ENCODE data around the gene C1orf53.
"Not testable (repeated sequence)": the region's sequence is repeated elsewhere in the genome, so short reads cannot be mapped to it uniquely, and the experiment has no call there.

Gene C1orf53

DNA sequence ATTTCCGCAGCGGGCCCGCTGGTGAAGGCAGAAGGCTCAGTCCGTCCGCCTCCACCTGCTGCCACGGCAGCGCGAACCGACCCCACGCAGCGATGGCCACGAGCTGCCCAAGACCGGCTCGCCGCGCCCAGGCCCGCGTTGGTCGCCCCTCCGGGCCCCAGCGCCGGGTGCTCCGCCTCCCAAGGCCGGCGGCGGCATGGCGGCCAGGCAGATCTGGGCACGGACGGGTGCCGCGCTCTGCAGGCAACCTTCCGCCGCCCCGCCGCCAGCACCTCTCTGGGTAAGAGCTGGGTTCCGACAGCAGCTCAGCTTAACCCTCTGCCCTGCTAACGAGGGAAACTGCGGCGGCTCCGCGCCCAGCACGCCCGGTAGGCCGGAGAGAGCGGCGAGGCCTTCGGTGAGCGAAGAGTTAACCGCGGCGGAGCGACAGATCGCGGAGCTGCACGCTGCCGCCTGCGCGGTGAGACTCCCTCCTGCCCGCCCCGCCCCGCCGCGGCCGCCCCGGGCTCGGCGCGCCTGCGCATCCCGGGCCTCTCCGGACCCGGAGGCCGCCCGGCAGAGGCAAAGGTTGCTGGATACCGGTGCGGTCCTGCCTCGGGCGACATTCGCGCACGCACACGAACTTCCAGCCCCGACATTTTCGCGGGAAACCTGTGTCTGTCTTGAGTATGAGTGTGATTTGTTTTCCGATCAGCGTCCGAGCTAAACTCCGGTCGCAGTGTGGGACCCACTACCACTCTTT lies at the start of gene C1orf53:
Gene C1orf53 (plus strand): TSS at position 177 of the 742 bp plus-strand sequence. CDS start 20 bp downstream, at position 197.
- DNase-seq: peak; percentile 80

DNA sequence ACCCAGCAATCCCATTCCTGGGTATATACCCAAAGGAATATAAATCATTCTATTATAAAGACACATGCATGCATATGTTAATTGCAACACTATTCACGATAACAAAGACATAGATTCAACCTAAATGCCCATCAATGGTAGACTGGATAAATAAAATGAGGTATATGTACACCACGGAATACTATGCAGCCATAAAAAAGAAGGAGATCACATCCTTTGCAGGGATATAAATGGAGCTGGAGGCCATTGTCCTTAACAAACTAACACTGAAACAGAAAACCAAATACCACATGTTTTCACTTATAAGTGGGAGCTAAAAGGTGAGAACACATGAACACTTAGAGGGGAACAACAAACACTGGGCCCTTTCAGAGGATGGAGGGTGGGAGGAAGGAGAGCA lies 46.7 kb upstream of the C1orf53 start:
- DNase-seq: not testable (repeated sequence)

DNA sequence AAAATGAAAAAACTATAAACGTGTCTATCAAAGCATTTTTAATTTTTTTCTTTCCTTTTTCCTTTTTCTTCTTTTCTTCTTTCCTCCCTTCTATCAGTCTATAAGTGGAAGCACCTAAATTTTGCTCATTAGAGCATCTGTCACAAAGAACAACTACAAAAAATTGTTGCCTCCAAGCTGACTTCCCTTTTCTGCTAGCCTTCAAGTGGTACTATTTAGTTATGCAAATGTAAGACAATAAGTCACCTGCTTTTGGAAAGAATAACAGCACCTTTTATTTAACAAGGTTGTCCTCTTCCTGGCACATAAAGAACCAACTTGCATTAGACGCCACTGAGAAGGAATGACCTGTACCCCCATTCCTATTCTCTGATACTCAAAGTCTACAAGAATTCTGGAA lies 45.0 kb upstream of the C1orf53 start:
- no peak for DNase-seq

DNA sequence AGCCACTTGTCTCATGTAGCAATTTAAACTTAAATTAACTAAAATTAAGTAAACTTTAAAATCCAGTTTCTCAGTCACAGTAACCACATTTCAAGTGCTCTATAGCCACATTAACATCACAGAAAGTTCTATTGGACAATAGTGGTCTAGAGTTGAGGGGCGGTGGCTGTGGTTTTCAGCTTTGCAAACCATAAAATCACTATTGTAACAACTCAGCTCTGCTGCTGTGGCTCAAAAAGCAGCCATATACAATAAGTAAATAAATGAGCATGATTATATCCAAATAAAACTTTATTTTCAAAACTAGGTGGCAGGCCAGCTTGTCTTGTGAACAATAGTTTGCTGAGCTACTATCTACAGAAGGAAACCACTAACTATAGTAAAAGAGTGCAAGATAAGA lies 43.4 kb upstream of the C1orf53 start:
- no peak for DNase-seq

DNA sequence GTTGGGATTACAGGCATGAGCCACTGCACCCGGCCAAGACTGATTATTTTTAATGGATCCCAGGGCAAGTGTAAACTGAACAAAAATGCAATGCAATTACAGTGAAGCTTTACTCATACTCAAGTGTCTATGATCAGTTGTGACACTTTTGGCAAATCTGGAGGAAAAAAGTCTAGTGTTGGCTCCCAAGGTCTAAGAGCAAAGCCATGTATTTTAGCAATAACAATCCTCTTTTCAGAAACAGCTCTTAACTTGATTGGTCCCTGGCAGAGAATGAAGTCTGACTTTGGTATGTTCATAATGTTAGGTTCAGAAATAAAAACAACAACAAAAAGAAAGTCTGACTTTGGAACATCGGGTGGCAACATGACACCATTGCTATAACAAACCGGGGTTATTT lies 40.2 kb upstream of the C1orf53 start:
- DNase-seq: no peak

DNA sequence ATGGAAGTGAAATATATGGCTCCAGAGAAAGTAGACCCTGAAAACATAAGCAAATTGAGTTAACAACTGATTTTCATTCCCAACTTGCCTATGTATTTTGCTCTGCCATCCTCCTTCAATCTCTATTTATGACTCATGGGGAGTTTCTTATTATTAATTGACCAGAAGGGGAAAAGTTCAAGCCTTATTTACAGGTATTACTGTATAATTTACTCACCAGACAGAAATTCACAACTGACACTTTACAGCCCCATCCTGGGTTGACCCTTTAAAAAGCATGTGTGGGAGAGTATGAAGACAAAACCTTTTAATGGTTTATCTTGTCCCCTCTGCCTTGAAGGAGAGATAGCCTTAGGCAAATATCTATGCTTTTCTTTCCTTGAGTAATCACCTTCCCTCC lies 39.8 kb upstream of the C1orf53 start:
- DNase-seq: no peak

DNA sequence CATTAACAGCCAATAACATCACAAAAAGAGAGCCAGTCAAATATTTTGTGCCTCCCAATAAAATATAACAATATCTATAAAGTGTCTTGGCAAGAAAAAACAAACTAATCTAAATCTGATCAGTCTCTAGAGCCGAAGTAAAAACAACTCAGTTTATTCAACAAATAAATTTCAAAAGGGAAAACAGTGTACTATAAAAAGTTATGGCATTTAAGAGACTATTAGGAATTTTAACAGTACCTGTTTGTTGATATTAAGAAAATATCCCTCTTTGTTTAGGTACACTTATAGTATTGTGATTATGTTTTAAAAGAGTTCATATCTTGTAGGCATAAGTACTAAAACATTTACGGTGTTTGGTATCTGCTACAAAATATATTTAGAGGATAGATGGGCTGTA lies 36.6 kb upstream of the C1orf53 start:
- no peak for DNase-seq

DNA sequence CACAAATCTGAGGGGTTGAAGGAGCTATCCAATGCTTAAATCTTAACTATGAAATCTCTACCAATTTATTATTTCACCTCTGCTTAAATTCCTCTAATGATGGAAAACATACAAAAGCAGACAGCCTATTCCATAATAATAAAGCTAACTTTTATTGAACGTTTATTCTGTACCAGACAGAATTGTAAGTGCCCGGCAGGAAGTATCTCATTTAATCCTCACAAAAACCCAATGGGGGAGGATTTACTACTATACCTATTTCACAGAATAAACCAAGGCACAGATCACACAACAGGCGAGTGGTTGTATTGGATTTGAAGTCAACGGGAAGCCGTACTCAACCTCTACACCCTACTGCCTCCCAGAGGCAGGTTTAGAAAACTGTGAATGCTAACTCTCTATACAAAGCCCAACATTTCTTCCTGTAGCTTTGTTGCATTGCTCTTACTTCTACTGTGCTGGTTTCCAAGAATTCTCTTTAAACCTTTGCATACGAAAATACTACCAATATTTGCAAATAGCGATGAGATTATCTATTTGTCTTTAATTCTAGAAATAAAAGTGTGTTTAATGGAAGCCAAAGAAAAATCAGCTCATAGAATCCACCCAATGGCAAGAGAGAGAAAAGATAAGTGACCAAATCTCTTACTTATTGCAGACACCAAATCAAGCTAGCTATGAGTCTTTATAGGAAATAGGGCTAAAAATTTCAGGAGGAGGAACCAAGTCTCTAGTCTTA lies 33.5 kb upstream of the C1orf53 start:
- peak; percentile 45 for DNase-seq

DNA sequence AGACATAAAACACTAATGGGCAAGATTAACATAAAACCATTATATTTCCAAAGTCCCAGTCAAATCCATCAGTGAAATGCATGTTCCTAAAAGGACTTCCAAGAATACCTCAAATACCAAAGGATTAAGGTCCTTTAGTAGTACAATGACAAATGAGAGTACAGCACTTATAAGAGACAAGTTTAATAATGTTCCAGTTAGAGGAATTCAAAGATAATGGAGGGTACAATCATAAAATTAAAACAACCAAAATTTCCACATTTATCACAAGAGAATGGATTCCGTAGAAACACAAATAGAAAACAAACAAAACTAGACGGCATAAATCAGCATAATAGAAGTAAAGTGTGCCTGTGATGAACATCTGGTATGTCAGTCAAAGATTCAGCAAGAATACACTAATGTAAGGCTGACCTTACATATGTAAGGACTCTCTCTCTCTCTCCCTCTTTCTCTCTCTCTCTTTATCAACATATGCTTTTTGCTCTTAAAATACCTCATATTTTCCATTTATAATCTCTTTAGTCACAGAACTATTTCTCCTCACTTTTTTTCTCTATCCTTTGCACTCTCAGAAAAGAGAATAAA lies 32.8 kb upstream of the C1orf53 start:
- DNase-seq: no peak

DNA sequence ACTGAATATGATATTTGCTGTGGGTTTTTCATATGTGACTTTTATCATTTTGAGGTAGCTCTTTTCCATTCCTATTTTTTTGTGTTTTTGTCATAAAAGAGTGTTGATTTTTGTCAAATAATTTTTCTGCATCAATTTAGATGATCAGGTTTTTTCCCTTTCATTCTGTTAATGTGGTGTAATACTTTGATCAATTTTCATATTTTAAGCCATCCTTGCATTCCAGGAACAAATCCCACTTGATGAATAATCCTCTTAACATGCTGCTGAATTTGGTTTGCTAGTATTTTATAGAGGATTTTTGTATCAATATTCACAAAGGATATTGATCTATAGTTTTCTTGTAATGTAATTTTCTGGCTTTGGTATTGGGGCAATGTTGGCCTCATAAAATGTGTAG lies 25.5 kb upstream of the C1orf53 start:
- DNase-seq: no peak

DNA sequence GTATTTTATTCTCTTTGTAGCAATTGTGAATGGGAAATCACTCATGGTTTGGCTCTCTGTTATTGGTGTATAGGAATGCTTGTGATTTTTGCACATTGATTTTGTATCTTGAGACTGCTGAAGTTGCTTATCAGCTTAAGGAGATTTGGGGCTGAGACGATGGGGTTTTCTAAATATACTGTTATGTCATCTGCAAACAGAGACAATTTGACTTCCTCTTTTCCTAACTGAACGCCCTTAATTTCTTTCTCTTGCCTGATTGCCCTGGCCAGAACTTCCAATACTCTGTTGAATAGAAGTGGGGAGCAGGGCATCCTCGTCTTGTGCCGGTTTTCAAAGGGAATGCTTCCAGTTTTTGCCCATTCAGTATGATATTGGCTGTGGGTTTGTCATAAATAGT lies 22.0 kb upstream of the C1orf53 start:
- DNase-seq: not testable (repeated sequence)

DNA sequence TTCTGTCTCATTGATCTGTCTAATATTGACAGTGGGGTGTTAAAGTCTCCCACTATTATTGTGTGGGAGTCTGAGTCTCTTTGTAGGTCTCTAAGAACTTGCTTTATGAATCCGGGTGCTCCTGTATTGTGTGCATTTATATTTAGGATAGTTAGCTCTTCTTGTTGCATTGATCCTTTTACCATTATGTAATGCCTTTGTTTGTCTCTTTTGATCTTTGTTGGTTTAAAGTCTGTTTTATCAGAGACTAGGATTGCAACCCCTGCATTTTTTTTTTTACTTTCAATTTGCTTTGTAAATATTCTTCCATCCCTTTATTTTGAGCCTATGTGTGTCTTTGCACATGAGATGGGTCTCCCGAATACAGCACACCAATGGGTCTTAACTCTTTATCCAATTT lies 20.2 kb upstream of the C1orf53 start:
- DNase-seq: not testable (repeated sequence)

DNA sequence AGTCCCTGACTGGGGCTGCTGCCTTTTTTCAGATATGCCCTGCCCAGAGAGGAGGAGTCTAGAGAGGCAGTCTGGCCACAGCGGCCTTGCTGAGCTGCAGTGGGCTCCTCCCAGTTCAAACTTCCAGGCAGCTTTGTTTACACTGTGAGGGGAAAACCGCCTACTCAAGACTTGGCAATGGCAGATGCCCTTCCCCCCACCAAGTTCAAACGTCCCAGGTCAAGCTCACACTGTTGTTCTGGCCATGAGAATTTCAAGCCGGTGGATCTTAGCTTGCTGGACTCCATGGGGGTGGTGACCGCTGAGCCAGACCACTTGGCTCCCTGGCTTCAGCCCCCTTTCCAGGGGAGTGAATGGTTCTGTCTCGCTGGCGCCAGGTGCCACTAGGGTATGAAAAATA lies 18.3 kb upstream of the C1orf53 start:
- DNase-seq: no peak

DNA sequence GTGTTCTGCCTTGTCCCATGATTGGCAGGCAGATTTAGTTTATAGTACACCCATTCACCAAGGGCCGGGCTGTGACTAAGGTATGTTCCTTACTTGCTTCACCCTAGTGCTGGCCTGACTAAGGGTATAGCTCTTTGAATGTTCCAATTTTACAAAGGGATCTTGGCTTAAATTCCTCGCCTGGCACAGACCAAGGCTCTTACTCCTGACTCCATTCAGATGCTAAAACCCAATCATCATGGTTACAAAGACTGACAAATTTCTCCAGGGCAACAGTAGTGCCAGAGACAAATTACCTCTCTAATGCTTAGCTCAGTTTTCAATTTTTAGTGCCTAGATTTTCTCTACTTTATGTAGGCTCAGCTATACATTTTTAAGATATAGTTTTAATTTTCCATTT lies 11.5 kb upstream of the C1orf53 start:
- DNase-seq: no peak

DNA sequence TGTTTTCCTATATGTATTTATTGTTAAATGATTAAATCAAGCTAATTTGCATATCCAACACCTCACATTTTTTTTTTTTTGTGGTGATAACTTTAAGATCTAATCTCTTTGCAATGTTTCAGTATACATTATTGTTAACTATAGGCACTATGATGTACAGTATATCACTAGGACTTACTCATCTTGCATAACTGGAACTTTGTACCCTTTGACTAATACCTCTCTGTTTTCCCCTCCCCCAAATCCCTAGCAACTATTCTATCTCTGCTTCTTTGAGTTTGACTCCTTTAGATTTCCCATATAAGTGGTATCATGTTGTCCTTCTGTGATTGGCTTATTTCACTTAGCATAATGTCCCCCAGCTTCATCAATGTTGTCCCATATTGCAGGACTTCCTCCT lies 9.7 kb upstream of the C1orf53 start:
- no peak for DNase-seq

DNA sequence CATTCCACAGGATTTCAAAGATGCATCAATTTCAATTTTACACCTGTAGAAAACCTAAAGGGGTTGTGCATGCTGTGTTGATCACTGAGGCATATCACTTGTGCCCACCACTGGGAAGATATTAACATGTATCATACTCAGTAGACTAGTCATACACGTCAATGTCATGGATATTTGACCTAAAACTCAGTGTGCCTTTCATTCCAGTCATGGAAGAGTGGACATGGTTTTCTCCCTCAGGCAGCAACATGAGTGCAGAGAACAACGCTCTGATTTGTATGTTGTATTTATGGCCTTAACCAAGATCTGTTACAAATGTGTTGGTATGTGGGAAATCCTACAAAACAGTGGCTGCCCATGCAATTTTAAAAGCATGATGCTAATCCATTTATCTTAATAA lies 6.1 kb upstream of the C1orf53 start:
- DNase-seq: no peak

DNA sequence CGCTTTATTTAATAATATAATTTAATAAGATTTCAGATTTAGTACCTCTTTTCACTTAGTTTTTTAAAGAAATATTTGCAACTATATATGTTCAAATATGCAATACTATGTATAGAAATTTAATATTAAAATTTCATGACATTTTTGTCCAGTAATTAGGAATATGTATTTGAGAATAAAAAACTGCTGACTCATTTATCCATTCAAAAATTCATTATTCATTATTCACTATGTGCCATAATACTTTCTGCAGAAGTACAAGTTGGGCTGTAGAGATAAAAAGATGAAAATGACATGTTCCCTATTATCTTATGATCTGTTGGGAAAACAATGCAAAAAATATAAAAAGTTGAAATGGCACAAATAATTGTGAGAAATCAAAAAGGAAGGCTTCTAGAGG lies 3.4 kb upstream of the C1orf53 start:
- no peak for DNase-seq

DNA sequence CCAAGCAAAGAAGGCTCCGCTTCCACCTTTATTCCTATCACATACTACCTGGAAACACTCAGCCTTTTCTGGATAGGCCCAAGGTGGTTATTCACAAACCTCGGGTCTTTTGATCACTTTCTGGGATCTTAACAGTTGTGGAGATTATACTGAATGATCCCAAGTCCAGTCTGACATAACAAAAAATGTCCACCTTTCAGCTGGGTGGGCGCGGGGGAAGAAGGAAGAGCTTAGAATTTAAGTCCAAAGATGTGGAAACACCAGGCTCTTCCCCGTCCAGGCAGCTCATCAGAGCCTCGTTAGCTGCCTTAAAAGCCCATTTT lies 338 bp upstream of the C1orf53 start:
- no peak for DNase-seq

DNA sequence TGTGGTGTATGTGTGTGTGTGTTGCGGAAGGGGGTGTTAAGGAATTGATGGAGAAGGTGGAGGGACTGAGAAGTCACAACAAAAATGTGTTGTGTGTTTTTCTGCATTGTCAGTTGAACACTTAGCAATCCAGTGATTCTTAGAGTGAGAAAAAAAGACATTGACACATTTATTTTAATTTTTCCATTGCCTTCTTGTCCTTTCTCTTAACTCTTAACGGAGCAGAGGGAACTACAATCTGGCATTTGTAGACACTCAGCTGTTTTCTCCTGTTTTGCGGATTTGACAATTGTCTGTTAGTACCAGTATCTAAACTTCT lies 725 bp downstream of the C1orf53 start:
- no peak for DNase-seq

DNA sequence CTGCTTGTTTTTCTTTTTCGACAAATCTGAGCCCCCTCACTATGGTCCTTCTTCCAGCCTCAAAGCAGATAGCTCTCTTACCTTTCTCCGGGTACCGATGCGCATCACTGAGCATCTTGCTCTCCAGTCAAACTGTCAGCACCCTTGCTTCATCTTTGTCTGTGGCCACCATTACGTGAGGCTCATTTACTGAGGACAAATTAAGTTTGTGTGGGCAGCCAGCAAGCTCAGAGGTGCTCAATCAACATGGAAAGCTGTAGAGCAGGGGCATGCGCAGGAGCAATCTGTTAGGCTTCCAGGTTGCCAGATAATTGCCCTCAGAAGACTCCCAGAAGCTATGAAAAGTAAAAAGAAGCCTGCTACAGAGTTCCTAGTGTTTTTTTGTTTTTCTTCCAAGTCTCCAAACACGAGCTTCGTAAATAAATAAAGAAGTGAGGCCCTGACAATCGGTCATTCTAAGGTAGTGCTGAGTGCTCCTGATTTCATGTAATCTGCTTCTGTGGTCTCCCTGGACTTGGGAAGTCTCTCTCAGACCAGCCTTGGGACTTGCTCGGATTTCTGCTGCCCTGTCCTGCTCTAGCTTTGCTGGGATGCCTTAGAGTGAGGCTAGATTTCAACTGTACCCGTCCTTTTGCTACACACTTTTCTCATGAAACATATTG lies 1.8 kb downstream of the C1orf53 start:
- no peak for DNase-seq

DNA sequence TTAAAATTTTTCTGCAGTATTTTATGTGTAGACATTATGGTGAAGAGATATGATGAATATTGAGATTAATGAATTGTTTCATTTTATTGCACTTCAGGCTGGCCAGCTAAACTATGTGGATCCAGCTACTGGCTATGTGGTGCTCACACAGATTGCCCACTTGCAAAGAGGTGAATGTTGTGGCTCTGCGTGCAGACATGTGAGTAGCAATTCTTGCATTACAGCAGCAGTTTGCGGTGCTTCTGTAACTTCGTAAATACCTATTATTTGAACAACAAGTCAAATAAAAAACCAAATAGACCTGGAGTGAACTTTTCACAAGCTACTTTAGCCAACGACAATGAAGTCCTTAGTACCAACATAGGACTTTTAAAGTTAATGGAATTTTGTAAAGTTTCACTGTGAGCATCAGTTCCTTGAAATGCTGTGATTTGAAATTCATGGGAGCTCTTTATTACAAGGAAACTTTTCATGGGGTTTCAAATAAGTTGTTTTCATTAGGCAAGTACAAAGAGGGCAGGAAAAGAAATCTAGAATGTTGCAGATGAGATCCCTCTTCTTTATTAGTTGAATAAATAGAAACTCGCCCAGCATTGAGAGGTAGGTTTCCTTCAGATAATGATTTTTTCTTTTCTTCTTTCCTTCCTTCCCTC lies 3.4 kb downstream of the C1orf53 start:
- DNase-seq: no peak

DNA sequence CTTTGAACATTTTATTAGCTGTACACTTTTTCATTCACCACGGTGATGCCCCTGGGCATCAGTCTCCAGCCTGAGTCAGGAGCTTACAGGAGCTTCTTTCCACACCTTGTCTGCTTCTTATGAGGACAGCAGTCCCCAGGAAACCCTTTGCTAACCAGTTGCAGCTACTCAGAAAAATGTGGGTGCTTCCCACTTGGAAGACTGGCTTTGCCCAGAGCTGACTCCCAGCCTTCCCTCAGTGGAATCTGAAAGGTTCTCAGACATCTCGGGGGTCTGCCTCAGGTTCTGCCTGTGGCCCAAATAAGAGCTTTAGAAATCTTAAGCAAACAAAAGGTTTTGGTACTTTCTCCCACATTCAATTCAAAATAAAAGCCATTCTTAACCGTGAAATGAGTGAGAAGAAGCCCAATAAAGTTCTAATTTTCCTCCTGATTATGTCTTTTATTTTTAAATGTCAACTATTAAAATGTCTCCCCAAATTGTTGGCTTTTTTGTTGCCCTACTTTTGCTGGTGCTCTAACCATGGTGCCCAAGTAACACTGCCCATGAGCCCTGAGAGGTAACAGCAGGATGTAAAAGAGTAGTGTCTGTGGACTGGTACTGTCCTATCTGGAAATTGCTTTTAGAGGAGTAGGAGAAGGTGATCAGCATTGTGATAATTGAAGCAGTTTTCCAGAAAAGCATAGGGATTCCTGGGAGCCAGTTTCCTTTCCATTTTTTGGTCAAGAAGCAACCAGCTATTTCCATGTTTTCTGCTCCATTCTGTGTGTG lies 5.6 kb downstream of the C1orf53 start:
- no peak for DNase-seq

Measured in NCI-H446 treated with DMSO at 0.1 percent for 48 hours (cell line).